DOHH2 (cell line): Measurements from ENCODE around the gene FOXP4.

Source experiments
- H3F3A ChIP-seq: fragments of 200-600 bp; sonication (generic), shearing (Covaris generic); 2 replicates; pipeline ENCODE4 v1.6.0; 2016; ENCODE audit warnings: antibody characterized with exemption, mild to moderate bottlenecking; ENCODE audit not compliant: control insufficient read depth, insufficient read depth
- H3K27ac ChIP-seq: fragments of 200-600 bp; sonication (generic); 2 replicates; pipeline ENCODE4 v1.5.1; 2014; ENCODE audit warnings: low read depth, mild to moderate bottlenecking, low read length, moderate library complexity
- H3K27me3 ChIP-seq: fragments of 200-600 bp; sonication (generic); 2 replicates; pipeline ENCODE4 v1.6.1; 2014; ENCODE audit warnings: mild to moderate bottlenecking, low read length, mixed read lengths; ENCODE audit not compliant: control insufficient read depth
- H3K36me3 ChIP-seq: fragments of 200-600 bp; sonication (generic); 2 replicates; pipeline ENCODE4 v1.6.1; 2014; ENCODE audit warnings: mild to moderate bottlenecking, low read length, moderate library complexity, mixed read lengths; ENCODE audit not compliant: control insufficient read depth
- H3K4me1 ChIP-seq: fragments of 200-600 bp; sonication (generic); 2 replicates; pipeline ENCODE4 v1.6.1; 2014; ENCODE audit warnings: mild to moderate bottlenecking, low read length, mixed read lengths; ENCODE audit not compliant: control insufficient read depth
- H3K4me2 ChIP-seq: fragments of 200-600 bp; sonication (generic); 2 replicates; pipeline ENCODE4 v1.6.0; 2014; ENCODE audit warnings: mild to moderate bottlenecking, low read length, moderate library complexity
- H3K4me3 ChIP-seq: fragments of 200-600 bp; sonication (generic); 2 replicates; pipeline ENCODE4 v1.5.1; 2014; ENCODE audit warnings: mild to moderate bottlenecking, low read length, mixed read lengths
- H3K79me2 ChIP-seq: fragments of 200-600 bp; sonication (generic); 2 replicates; pipeline ENCODE4 v1.6.1; 2014; ENCODE audit warnings: mild to moderate bottlenecking, low read length, mixed read lengths; ENCODE audit not compliant: control insufficient read depth
- H3K9me2 ChIP-seq: fragments of 200-600 bp; sonication (generic); replicated peaks from 2 replicates; pipeline ENCODE4 v1.6.1; 2014; ENCODE audit warnings: mild to moderate bottlenecking, low read length, mixed read lengths; ENCODE audit not compliant: control insufficient read depth
- H3K9me3 ChIP-seq: fragments of 200-600 bp; sonication (generic); 2 replicates; pipeline ENCODE4 v1.6.1; 2014; ENCODE audit warnings: antibody characterized with exemption, low read length, mixed read lengths; ENCODE audit not compliant: control insufficient read depth, insufficient read depth
- H4K20me1 ChIP-seq: fragments of 200-600 bp; sonication (generic); 2 replicates; pipeline ENCODE4 v1.6.0; 2014; ENCODE audit warnings: low read depth, mild to moderate bottlenecking, antibody characterized with exemption, low read length, moderate library complexity; ENCODE audit not compliant: control insufficient read depth, insufficient read depth
- CTCF ChIP-seq: fragments of 200-600 bp; sonication (generic); IDR thresholded peaks from one replicate; pipeline ENCODE4 v1.5.1; 2014; ENCODE audit warnings: antibody characterized with exemption, mild to moderate bottlenecking, low read depth, low read length; ENCODE audit not compliant: poor library complexity, severe bottlenecking
- EZH2phosphoT487 ChIP-seq: fragments of 200-600 bp; sonication (generic); IDR thresholded peaks from 2 replicates; pipeline ENCODE4 v1.6.1; 2017; ENCODE audit warnings: borderline replicate concordance, mild to moderate bottlenecking, antibody characterized with exemption, low read length, moderate library complexity, mixed read lengths

FOXP4 gene

DNA sequence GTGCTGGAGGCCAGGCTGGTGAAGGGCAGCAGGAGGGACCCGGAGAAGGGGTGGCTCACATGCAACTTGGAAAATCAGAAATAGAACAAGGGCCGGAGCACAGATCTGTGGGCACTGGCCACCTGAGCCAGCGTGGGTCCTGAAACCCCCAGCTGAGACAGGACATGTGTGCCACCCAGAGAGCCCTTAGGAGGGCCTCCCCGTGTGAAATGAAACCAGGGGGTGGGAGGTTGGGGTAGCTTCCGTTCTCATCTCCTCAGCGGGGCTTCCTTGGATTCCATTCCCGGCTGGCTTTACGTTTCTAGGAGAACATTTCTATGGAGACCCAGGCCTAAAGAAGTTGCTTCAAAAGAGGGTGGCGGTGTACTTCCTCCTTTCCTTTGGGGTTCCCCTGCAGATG, 5.7 kb downstream of the FOXP4 start:
- H3F3A ChIP-seq, result no peaks in the 10 kb centered on the region
- no peak for TF ChIP-seq CTCF
- peaks cover 13% of the 10 kb centered on the region for H3K27me3 ChIP-seq
- H3K79me2 ChIP-seq, result peaks cover 40% of the 10 kb centered on the region
- no peaks in the 10 kb centered on the region for H3K9me3 ChIP-seq
- H3K27ac ChIP-seq, result no peak overlapping the region
- H4K20me1 ChIP-seq, result peaks cover 25% of the 10 kb centered on the region
- H3K9me2 ChIP-seq, result no peaks in the 10 kb centered on the region
- H3K36me3 ChIP-seq, result peaks cover 17% of the 10 kb centered on the region; the same call in 1 of the 2 replicates
- no peak overlapping the region for H3K4me3 ChIP-seq
- peaks cover 15% of the 10 kb centered on the region for H3K4me1 ChIP-seq
- H3K4me2 ChIP-seq, result no peak overlapping the region

- H3K4me1 ChIP-seq, result peaks cover 9% of the 10 kb centered on the region
- H3F3A ChIP-seq, result no peaks in the 10 kb centered on the region
- no peaks in the 10 kb centered on the region for H3K9me3 ChIP-seq
- TF ChIP-seq CTCF (no peak), EZH2phosphoT487 (no peak)
- peaks cover 17% of the 10 kb centered on the region; the same call in 1 of the 2 replicates for H3K36me3 ChIP-seq
- peaks cover 23% of the 10 kb centered on the region for H4K20me1 ChIP-seq
- H3K4me2 ChIP-seq, result no peak overlapping the region
- H3K4me3 ChIP-seq, result no peak overlapping the region
- H3K27ac ChIP-seq, result no peak overlapping the region
- no peaks in the 10 kb centered on the region for H3K9me2 ChIP-seq
- peaks cover 34% of the 10 kb centered on the region for H3K79me2 ChIP-seq
- H3K27me3 ChIP-seq, result peaks cover 7% of the 10 kb centered on the region
Measured at GRCh38 chr6:41552723-41553122, 6.5 kb downstream of the FOXP4 start.

DNA sequence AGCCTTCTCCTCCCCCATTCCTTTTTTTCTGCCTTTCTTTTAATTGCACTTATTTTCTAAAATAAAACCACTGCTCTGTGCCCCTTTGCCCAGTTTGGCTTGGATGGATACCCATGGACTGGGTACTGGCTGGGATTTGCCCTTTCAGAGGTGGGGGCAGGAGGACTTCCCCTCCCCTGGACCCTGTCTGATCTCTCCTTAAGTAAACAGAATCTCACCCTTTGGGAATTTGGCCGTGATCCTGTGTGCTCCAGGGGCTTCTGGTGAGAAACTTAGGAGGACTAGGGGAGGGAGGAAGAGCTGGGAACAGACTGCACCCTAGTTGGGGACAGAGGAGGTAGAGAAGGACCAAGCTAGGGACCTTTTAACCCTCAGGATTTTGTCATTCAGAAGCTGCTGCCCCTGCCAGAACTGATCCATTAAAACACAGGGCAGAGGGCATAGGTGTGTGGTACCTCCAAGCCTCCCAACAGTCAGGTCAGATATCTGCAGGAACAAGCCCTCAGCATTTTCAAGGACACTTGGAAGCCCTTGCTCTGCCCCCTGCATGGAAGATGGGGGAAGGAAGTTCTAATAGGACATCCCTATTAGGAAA, 7.3 kb downstream of the FOXP4 start:
- TF ChIP-seq EZH2phosphoT487 (no peak), CTCF (no peak)
- H3K4me2 ChIP-seq, result no peak overlapping the region
- H3K36me3 ChIP-seq, result peaks cover 13% of the 10 kb centered on the region; the same call in 1 of the 2 replicates
- H3K79me2 ChIP-seq, result peaks cover 27% of the 10 kb centered on the region
- no peaks in the 10 kb centered on the region for H3F3A ChIP-seq
- peaks cover 16% of the 10 kb centered on the region for H4K20me1 ChIP-seq
- no peak overlapping the region for H3K27ac ChIP-seq
- H3K9me3 ChIP-seq, result no peaks in the 10 kb centered on the region
- H3K4me1 ChIP-seq, result peaks cover 1% of the 10 kb centered on the region
- H3K9me2 ChIP-seq, result no peaks in the 10 kb centered on the region
- no peaks in the 10 kb centered on the region for H3K27me3 ChIP-seq
- no peak overlapping the region for H3K4me3 ChIP-seq
